ENCODE data around the gene SP140. TPM values are rescaled to one million over a fixed set of nuclear protein-coding genes. Genes with fewer than 3 reads are reported as not detected.
"Not testable (repeated sequence)": the region's sequence is repeated elsewhere in the genome, so short reads cannot be mapped to it uniquely, and the experiment has no call there.

SP140 gene
- total RNA-seq, 1 experiment from 2014 or later, result 2.6 TPM

DNA sequence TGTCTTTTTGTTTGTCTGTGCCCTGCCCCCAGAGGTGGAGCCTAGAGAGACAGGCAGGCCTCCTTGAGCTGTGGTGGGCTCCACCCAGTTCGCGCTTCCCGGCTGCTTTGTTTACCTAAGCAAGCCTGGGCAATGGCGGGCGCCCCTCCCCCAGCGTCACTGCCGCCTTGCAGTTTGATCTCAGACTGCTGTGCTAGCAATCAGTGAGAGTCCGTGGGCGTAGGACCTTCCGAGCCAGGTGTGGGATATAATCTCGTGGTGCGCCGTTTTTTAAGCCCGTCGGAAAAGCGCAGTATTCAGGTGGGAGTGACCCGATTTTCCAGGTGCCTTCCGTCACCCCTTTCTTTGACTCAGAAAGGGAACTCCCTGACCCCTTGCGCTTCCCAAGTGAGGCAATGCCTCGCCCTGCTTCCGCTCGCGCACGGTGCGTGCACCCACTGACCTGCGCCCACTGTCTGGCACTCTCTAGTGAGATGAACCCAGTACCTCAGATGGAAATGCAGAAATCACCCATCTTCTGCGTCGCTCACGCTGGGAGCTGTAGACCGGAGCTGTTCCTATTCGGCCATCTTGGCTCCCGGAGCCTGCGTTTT, 116.5 kb downstream of the SP140 start:
- BruUV-seq (replicated peaks), result TSS peak; percentile 60
- RAD21 ChIA-PET (ENCODE audit: low non-redundant PET in 1 of 2, low total read pairs in 2 of 2, uncharacterized antibody in 2 of 2, unreplicated experiment in 2 of 2); H3K4me1 ChIP-seq (ENCODE audit: control insufficient read depth in 1 of 2, insufficient read depth in 2 of 2, low read length in 2 of 2); ATAC-seq; H3K36me3 ChIP-seq (ENCODE audit: control insufficient read depth in 1 of 2, insufficient read depth in 2 of 2, low read length in 2 of 2); H3K27me3 ChIP-seq (ENCODE audit: insufficient read depth, low read length); H3K9me2 ChIP-seq (ENCODE audit: insufficient read depth); DNase-seq (ENCODE audit: low read depth, low spot score); H4K20me1 ChIP-seq (ENCODE audit: insufficient read depth); H3K9me3 ChIP-seq (ENCODE audit: control insufficient read depth in 1 of 2, insufficient read depth in 1 of 2, low read depth in 1 of 2, low read length in 2 of 2); CTCF ChIA-PET; intact Hi-C loops (cut with micrococcal nuclease): not testable (repeated sequence)
- POLR2A ChIA-PET, result interaction anchor here (1.0 kb wide), 1 partner anchor 15 kb away, joined by 5 read pairs; the partner anchor contains the start of gene SP140L
- Histone ChIP-seq H2AFZ (ENCODE audit: low read depth, low read length, poor library complexity, severe bottlenecking) (peak overlapping the region; percentile 80), H3K9ac (ENCODE audit: low read length) (peak overlapping the region; percentile 71), H3K79me2 (ENCODE audit: insufficient read depth, low read length) (peaks cover 46% of the 10 kb centered on the region), H3K4me2 (ENCODE audit: low read length) (peak overlapping the region; percentile 69), H3K27ac (ENCODE audit: low read depth, low read length) (peak overlapping the region; percentile 78), H3K4me3 (replicated peaks in 1 of 2; ENCODE audit: low read depth in 1 of 2, low read length in 2 of 2) (peak overlapping the region; percentile 50 to 70)
- TF ChIP-seq POLR2AphosphoS5 (IDR thresholded peaks at IDR 0.05; ENCODE audit: low read depth, low read length), result peak; percentile 41; the same call in 1 of the 2 replicates
- TF ChIP-seq EGR1 (IDR thresholded peaks at IDR 0.05; ENCODE audit: low read depth), result peak; percentile 69
- peak; percentile 45 for TF ChIP-seq YY1 (IDR thresholded peaks at IDR 0.05; ENCODE audit: extremely low read depth, insufficient replicate concordance, low read depth, low read length)

- H3K36me3 ChIP-seq (ENCODE audit: control insufficient read depth in 1 of 2, insufficient read depth in 2 of 2, low read length in 2 of 2); H3K27me3 ChIP-seq (ENCODE audit: insufficient read depth, low read length); BruUV-seq (replicated peaks); H3K9me3 ChIP-seq (ENCODE audit: control insufficient read depth in 1 of 2, insufficient read depth in 1 of 2, low read depth in 1 of 2, low read length in 2 of 2); H2AFZ ChIP-seq (ENCODE audit: low read depth, low read length, poor library complexity, severe bottlenecking); H3K9me2 ChIP-seq (ENCODE audit: insufficient read depth); DNase-seq (ENCODE audit: low read depth, low spot score); RAD21 ChIA-PET (ENCODE audit: low non-redundant PET in 1 of 2, low total read pairs in 2 of 2, uncharacterized antibody in 2 of 2, unreplicated experiment in 2 of 2); ATAC-seq; H4K20me1 ChIP-seq (ENCODE audit: insufficient read depth); CTCF ChIA-PET; intact Hi-C loops (cut with micrococcal nuclease): not testable (repeated sequence)
- POLR2A ChIA-PET, result interaction anchor here (1.0 kb wide), 1 partner anchor 16 kb away, joined by 5 read pairs; the partner anchor contains the start of gene SP140L
- peak overlapping the region; percentile 69 for H3K4me2 ChIP-seq (ENCODE audit: low read length)
- H3K27ac ChIP-seq (ENCODE audit: low read depth, low read length), result peak overlapping the region; percentile 78; the same call in 1 of the 2 replicates
- H3K79me2 ChIP-seq (ENCODE audit: insufficient read depth, low read length), result peaks cover 57% of the 10 kb centered on the region
- peaks cover 0 to 19% of the 10 kb centered on the region in 2 experiments; a peak in 3 of 4 replicates for H3K4me1 ChIP-seq (ENCODE audit: control insufficient read depth in 1 of 2, insufficient read depth in 2 of 2, low read length in 2 of 2)
- peak overlapping the region; percentile 71 for H3K9ac ChIP-seq (ENCODE audit: low read length)
- peak overlapping the region; percentile 50 to 70 for H3K4me3 ChIP-seq (replicated peaks in 1 of 2; ENCODE audit: low read depth in 1 of 2, low read length in 2 of 2)
Observed at GRCh38 chr2:230343041-230343624, 117.6 kb downstream of the SP140 start.
